ENCODE results near the gene TMEM171. TPM values are rescaled to one million over a fixed set of nuclear protein-coding genes. Genes with fewer than 3 reads are reported as not detected.

TMEM171 gene, protein sequence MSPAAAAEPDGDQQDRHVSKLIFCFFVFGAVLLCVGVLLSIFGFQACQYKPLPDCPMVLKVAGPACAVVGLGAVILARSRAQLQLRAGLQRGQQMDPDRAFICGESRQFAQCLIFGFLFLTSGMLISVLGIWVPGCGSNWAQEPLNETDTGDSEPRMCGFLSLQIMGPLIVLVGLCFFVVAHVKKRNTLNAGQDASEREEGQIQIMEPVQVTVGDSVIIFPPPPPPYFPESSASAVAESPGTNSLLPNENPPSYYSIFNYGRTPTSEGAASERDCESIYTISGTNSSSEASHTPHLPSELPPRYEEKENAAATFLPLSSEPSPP
- total RNA-seq (not detected), polyA plus RNA-seq (14.1 TPM)

DNA sequence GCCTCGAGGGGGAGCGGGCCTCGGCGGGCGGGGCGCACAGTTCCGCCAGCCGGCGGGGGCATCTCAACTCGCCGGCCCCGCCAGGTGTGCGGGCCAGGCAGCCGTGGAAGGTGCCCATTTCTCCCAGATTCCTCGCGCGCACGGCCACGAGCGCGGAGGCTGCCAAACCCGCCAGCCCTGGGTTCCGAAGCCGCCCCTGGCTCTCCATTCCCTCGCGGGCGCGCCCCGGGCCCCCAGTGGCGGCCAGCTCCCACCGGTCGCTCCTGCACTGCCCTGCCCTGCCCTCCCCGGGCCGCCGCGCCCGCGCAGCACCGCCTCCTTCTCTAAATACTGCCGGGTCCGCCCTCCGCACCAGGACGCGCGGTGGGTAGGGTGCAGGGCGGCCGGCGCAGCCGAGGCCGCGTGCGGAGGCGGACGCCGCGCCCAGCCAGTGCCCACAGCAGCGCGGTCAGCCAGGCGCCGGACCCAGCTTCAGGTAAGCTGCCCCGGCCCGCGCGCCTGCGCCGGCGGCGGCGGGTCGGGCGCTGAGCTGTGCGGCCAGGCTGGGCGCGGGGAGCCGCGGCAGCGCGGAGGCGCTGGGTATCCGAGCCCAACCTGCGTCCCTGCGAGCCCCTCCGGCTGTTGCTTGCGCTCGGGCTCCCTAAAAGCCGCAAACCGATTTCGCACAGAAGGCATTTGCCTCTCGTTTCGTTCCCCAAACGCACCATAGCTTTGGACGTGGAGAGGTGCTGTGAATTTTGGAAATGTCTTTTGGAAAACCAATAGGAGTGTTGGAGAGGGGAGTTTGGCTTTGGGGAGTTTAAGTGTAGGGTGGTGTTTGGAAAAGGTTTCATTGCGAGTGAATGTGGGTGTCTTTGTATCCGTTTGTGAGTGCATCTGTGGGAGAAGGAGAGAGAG is at the start of gene TMEM171:
TSS of gene TMEM171 (plus strand) at position 354 of the 897 bp plus-strand sequence. CDS start 2,799 bp downstream, outside the sequence.
- no peaks in the 10 kb centered on the region for H3K9me3 ChIP-seq (ENCODE audit: low read length)
- no peak within 1 kb of the TSS for H3K27ac ChIP-seq (ENCODE audit: low read depth, low read length)
- Mint-ChIP-seq H3K27me3 (peaks cover 35 to 55% of the 10 kb centered on the region in 2 donors), H3K4me3 (peak within 1 kb of the TSS; percentile 72 to 94 (median 87)), H3K27ac (peak within 1 kb of the TSS; percentile 44 to 96 (median 90)), H3K36me3 (peaks cover 0 to 2% (median 0%) of the 10 kb centered on the region in 3 donors), H3K4me1 (peaks cover 32 to 47% (median 39%) of the 10 kb centered on the region in 3 donors), H3K9me3 (peaks cover 0 to 2% (median 0%) of the 10 kb centered on the region in 5 donors)
- peak in 2 of 5 donors; percentile 15 to 24 for DNase-seq
- H3K4me1 ChIP-seq (ENCODE audit: insufficient read depth, low read length) = peaks cover 11% of the 10 kb centered on the region
- CTCF ChIA-PET = no interaction called here
- H3K4me3 ChIP-seq (ENCODE audit: low read length) = peak within 1 kb of the TSS; percentile 53
- POLR2A ChIA-PET = no interaction called here
- H3K36me3 ChIP-seq (ENCODE audit: insufficient read depth, low read length) = no peaks in the 10 kb centered on the region
- peaks cover 7% of the 10 kb centered on the region for H3K27me3 ChIP-seq (ENCODE audit: insufficient read depth, low read length, poor library complexity, severe bottlenecking)

DNA sequence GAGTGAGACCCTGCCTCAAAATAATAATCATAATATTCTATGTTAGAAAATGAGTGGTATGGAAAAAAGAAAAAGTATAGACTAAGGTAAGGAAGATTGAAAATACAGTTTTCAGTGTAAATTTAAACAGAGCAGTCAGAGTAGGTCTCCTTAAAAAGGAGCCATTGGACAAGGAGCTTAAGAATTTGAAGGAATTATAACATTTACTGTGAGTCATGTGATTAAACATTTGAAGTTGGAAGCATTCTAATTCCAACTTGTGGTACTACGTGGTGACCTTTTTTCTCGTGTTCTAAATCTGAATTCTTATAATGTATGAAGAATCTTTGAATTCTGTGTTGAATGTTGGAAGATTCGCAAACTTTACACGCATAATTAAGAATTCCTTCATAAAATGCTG is 39.3 kb upstream of the TMEM171 start:
- Mint-ChIP-seq H3K27ac (no peak overlapping the region), H3K27me3 (peaks cover 0 to 1% of the 10 kb centered on the region in 2 donors), H3K4me1 (no peaks in the 10 kb centered on the region), H3K9me3 (no peaks in the 10 kb centered on the region), H3K4me3 (no peak overlapping the region), H3K36me3 (peaks cover 0 to 10% (median 2%) of the 10 kb centered on the region in 3 donors)
- POLR2A ChIA-PET = no interaction called here
- Histone ChIP-seq H3K4me1 (ENCODE audit: insufficient read depth, low read length) (no peaks in the 10 kb centered on the region), H3K4me3 (ENCODE audit: low read length) (no peak overlapping the region), H3K27ac (ENCODE audit: low read depth, low read length) (no peak overlapping the region), H3K36me3 (ENCODE audit: insufficient read depth, low read length) (no peaks in the 10 kb centered on the region), H3K27me3 (ENCODE audit: insufficient read depth, low read length, poor library complexity, severe bottlenecking) (no peaks in the 10 kb centered on the region), H3K9me3 (ENCODE audit: low read length) (no peaks in the 10 kb centered on the region)
- CTCF ChIA-PET = no interaction called here
- no peak for DNase-seq

DNA sequence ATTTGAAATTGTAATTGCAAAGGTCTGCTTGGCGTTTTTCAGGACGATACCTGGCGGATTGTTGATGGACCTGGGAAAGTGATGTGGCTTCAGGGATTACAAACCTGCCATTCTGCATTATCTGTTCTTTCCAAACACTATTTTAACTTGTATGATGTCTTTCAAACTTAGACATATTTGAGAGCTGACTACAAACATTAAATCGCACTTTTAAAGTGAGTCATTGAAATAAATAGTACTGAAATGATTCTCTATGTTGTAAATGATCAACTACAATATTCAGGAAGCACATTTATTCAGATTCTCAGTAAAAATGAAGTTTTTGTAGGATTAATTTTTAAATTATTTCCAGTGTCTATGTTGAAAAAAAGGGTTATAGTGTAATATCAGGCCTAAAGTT is 32.3 kb upstream of the TMEM171 start:
- no peak overlapping the region for H3K27ac ChIP-seq (ENCODE audit: low read depth, low read length)
- ChIA-PET POLR2A (no interaction called here), CTCF (no interaction called here)
- no peaks in the 10 kb centered on the region for H3K9me3 Mint-ChIP-seq
- no peaks in the 10 kb centered on the region for H3K9me3 ChIP-seq (ENCODE audit: low read length)
- peaks cover 0 to 14% (median under 1%) of the 10 kb centered on the region in 3 donors for H3K36me3 Mint-ChIP-seq
- H3K4me1 ChIP-seq (ENCODE audit: insufficient read depth, low read length) = no peaks in the 10 kb centered on the region
- H3K27me3 ChIP-seq (ENCODE audit: insufficient read depth, low read length, poor library complexity, severe bottlenecking) = no peaks in the 10 kb centered on the region
- no peak overlapping the region for H3K27ac Mint-ChIP-seq
- DNase-seq = no peak
- H3K36me3 ChIP-seq (ENCODE audit: insufficient read depth, low read length) = no peaks in the 10 kb centered on the region
- peaks cover 0 to 13% (median 1%) of the 10 kb centered on the region in 3 donors for H3K4me1 Mint-ChIP-seq
- H3K27me3 Mint-ChIP-seq = peaks cover 0 to 2% of the 10 kb centered on the region in 2 donors
- no peak overlapping the region for H3K4me3 ChIP-seq (ENCODE audit: low read length)
- no peak overlapping the region for H3K4me3 Mint-ChIP-seq

DNA sequence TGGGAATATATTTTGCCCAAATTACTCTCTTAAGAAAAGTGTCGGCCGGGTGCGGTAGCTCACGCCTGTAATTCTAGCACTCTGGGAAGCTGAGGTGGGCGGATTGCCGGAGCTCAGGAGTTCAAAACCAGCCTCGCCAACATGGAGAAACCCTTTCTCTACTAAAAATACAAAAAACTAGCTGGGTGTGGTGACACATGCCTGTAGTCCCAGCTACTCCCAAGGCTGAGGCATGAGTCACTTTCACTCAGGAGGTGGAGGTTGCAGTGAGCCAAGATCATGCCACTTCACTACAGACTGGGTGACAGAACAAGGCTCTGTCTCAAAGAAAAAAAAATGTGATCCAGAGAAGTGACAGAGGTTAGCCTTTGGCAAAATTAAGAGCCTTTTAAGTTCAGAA is 26.4 kb upstream of the TMEM171 start:
- Mint-ChIP-seq H3K9me3 (peaks cover 0 to 8% (median 0%) of the 10 kb centered on the region in 5 donors), H3K27me3 (peaks cover 2 to 9% of the 10 kb centered on the region in 2 donors), H3K36me3 (no peaks in the 10 kb centered on the region), H3K4me3 (no peak overlapping the region), H3K4me1 (peaks cover 6 to 18% (median 15%) of the 10 kb centered on the region in 3 donors), H3K27ac (no peak overlapping the region)
- no peaks in the 10 kb centered on the region for H3K9me3 ChIP-seq (ENCODE audit: low read length)
- CTCF ChIA-PET = no interaction called here
- no peaks in the 10 kb centered on the region for H3K4me1 ChIP-seq (ENCODE audit: insufficient read depth, low read length)
- POLR2A ChIA-PET = no interaction called here
- peaks cover 4% of the 10 kb centered on the region for H3K27me3 ChIP-seq (ENCODE audit: insufficient read depth, low read length, poor library complexity, severe bottlenecking)
- no peaks in the 10 kb centered on the region for H3K36me3 ChIP-seq (ENCODE audit: insufficient read depth, low read length)
- no peak for DNase-seq
- no peak overlapping the region for H3K27ac ChIP-seq (ENCODE audit: low read depth, low read length)
- no peak overlapping the region for H3K4me3 ChIP-seq (ENCODE audit: low read length)

DNA sequence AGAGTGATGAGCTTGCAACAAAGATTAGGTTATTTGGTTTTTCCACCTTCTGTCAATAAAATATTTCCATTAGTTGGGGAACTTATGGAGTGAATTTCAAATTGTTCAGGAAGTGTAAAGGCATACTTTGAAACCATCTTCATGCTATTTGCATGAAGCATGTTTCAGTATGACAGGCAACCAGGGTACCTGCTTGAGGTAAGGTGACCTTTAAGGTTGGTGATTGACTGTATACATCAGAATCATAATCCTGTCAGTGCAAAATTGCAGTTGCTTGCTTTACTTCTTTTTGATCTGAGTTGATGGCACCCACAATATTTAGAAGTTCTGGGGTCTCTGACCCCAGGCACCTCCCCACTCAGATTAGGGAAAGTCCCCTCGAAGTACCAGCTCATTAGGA is 26.0 kb upstream of the TMEM171 start:
- ChIA-PET CTCF (no interaction called here), POLR2A (no interaction called here)
- Mint-ChIP-seq H3K4me1 (peaks cover 6 to 16% (median 13%) of the 10 kb centered on the region in 3 donors), H3K27ac (peak overlapping the region in 1 of 8 donors; percentile 33), H3K36me3 (no peaks in the 10 kb centered on the region), H3K27me3 (peaks cover 2 to 9% of the 10 kb centered on the region in 2 donors), H3K9me3 (peaks cover 0 to 8% (median 0%) of the 10 kb centered on the region in 5 donors), H3K4me3 (no peak overlapping the region)
- no peak overlapping the region for H3K27ac ChIP-seq (ENCODE audit: low read depth, low read length)
- H3K36me3 ChIP-seq (ENCODE audit: insufficient read depth, low read length) = no peaks in the 10 kb centered on the region
- no peaks in the 10 kb centered on the region for H3K4me1 ChIP-seq (ENCODE audit: insufficient read depth, low read length)
- DNase-seq = no peak
- H3K4me3 ChIP-seq (ENCODE audit: low read length) = no peak overlapping the region
- H3K27me3 ChIP-seq (ENCODE audit: insufficient read depth, low read length, poor library complexity, severe bottlenecking) = peaks cover 4% of the 10 kb centered on the region
- no peaks in the 10 kb centered on the region for H3K9me3 ChIP-seq (ENCODE audit: low read length)

DNA sequence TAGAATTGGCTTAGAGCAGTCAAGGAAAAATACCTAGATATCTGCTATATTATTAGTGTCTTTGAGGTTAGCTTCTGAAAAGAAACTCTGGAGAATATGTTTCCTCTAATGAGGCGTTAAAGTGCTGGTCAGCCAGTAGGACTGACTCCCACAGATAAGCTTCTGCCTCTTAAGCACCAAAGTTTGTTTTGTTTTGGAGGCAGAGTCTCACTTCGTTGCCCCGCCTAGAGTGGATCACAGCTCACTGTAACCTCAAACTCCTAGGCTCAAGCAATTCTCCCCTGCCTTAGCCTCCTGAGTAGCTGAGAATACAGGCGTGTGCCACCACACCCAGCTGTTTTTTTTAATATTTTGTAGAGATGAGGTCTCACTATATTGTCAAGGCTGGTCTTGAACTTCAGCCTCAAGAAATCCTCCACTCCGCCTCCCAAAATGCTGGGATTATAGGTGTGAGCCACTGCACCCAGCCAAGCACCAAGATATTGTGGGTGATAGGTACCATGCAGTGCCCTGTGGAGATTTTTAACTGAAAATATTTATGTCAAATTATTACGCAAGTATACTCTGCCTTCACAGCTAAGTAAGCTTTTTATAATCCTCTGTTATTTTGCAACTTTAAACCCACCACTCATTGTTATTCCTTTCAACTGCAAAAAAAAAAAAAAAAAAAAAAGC is 24.7 kb upstream of the TMEM171 start:
- peak overlapping the region in 7 of 8 donors; percentile 6 to 92 (median 69) for H3K27ac Mint-ChIP-seq
- no peaks in the 10 kb centered on the region for H3K36me3 Mint-ChIP-seq
- no peaks in the 10 kb centered on the region for H3K9me3 ChIP-seq (ENCODE audit: low read length)
- peak in 1 of 5 donors; percentile 35 for DNase-seq
- H3K4me3 Mint-ChIP-seq = peak overlapping the region in 5 of 7 donors; percentile 3 to 46 (median 10)
- ChIA-PET CTCF (interaction anchor here (1.3 kb wide), 1 partner anchor 12 kb away, joined by 3 read pairs; no protein-coding TSS in a partner anchor), POLR2A (no interaction called here)
- peaks cover 2 to 18% of the 10 kb centered on the region in 2 donors for H3K27me3 Mint-ChIP-seq
- H3K36me3 ChIP-seq (ENCODE audit: insufficient read depth, low read length) = no peaks in the 10 kb centered on the region
- H3K4me1 Mint-ChIP-seq = peaks cover 6 to 16% (median 13%) of the 10 kb centered on the region in 3 donors
- no peak overlapping the region for H3K27ac ChIP-seq (ENCODE audit: low read depth, low read length)
- H3K4me3 ChIP-seq (ENCODE audit: low read length) = no peak overlapping the region
- H3K9me3 Mint-ChIP-seq = peaks cover 0 to 8% (median 0%) of the 10 kb centered on the region in 5 donors
- peaks cover 4% of the 10 kb centered on the region for H3K27me3 ChIP-seq (ENCODE audit: insufficient read depth, low read length, poor library complexity, severe bottlenecking)
- H3K4me1 ChIP-seq (ENCODE audit: insufficient read depth, low read length) = no peaks in the 10 kb centered on the region

DNA sequence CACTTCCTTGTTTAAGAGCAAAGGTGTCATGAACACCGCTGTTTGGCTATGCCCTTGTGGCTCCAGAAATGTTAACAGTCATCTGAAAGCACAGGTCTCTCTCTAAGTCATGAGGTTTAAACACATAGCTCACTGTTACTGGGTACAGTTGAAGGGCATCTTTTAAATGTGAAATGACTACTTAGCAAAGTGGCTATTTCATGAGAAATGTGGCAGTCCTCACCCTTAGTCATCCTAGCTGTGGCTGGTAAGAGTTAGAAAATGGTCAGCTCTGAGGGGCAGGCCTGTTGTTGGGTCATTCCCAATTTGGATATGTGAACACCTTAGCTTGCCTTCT is 24.2 kb upstream of the TMEM171 start:
- ChIA-PET POLR2A (no interaction called here), CTCF (no interaction called here)
- Histone ChIP-seq H3K27me3 (ENCODE audit: insufficient read depth, low read length, poor library complexity, severe bottlenecking) (peaks cover 4% of the 10 kb centered on the region), H3K27ac (ENCODE audit: low read depth, low read length) (no peak overlapping the region), H3K4me1 (ENCODE audit: insufficient read depth, low read length) (no peaks in the 10 kb centered on the region), H3K9me3 (ENCODE audit: low read length) (no peaks in the 10 kb centered on the region), H3K36me3 (ENCODE audit: insufficient read depth, low read length) (no peaks in the 10 kb centered on the region), H3K4me3 (ENCODE audit: low read length) (no peak overlapping the region)
- H3K36me3 Mint-ChIP-seq = no peaks in the 10 kb centered on the region
- H3K9me3 Mint-ChIP-seq = peaks cover 0 to 8% (median 0%) of the 10 kb centered on the region in 5 donors
- DNase-seq = peak in 1 of 5 donors; percentile 4
- H3K4me3 Mint-ChIP-seq = peak overlapping the region in 4 of 7 donors; percentile 3 to 46 (median 16)
- H3K27ac Mint-ChIP-seq = peak overlapping the region in 7 of 8 donors; percentile 6 to 92 (median 69)
- peaks cover 0 to 18% of the 10 kb centered on the region in 2 donors for H3K27me3 Mint-ChIP-seq
- H3K4me1 Mint-ChIP-seq = peaks cover 6 to 16% (median 13%) of the 10 kb centered on the region in 3 donors

All from CD8-positive, alpha-beta memory T cell (primary cell).